GM13976 (cell line): ENCODE results near the gene SMPD3.

Experiments
- DNase-seq: peaks from one replicate; pipeline ENCODE4 v3.0.0; 2012; ENCODE audit warnings: low spot score
- in situ Hi-C: fragments of 300-500 bp; cut with MboI; formaldehyde crosslinking; loops from one replicate; pipeline ENCODE4 v1.12.0; 2022; ENCODE audit warnings: low sequenced_read_pairs, mixed read lengths, inconsistent platforms; ENCODE audit not compliant: unreplicated experiment
- TF ChIP-seq, protein P1 (sequence below): IDR thresholded peaks from 2 replicates; pipeline ENCODE4 v1.5.1; 2012; ENCODE audit warnings: borderline replicate concordance, mild to moderate bottlenecking; ENCODE audit not compliant: insufficient read depth; ENCODE audit errors: extremely low read depth, missing control alignments, control extremely low read depth

SMPD3 gene

DNA sequence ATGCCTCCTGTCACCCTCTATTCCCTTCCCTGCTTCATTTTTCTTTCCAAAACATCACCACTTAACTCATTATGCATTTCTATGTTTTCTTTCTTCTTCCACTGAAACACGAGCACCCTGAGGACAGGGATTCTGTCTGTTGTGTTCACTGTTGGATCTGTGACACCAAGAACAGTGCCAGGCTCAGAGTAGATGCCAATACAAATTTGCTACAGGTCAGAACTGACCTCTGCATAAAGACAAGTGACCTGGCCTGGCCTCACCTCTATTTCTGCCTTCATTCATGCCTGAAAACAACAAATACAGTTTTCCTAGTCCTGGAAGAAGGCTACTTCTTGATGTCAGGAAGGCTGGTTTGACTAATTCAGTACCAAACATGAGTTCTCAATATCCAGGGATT, 45.1 kb downstream of the SMPD3 start:
- no peak for DNase-seq
- TF ChIP-seq, protein P1, sequence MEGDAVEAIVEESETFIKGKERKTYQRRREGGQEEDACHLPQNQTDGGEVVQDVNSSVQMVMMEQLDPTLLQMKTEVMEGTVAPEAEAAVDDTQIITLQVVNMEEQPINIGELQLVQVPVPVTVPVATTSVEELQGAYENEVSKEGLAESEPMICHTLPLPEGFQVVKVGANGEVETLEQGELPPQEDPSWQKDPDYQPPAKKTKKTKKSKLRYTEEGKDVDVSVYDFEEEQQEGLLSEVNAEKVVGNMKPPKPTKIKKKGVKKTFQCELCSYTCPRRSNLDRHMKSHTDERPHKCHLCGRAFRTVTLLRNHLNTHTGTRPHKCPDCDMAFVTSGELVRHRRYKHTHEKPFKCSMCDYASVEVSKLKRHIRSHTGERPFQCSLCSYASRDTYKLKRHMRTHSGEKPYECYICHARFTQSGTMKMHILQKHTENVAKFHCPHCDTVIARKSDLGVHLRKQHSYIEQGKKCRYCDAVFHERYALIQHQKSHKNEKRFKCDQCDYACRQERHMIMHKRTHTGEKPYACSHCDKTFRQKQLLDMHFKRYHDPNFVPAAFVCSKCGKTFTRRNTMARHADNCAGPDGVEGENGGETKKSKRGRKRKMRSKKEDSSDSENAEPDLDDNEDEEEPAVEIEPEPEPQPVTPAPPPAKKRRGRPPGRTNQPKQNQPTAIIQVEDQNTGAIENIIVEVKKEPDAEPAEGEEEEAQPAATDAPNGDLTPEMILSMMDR = no peak
- in situ Hi-C loops = no loop called here

DNA sequence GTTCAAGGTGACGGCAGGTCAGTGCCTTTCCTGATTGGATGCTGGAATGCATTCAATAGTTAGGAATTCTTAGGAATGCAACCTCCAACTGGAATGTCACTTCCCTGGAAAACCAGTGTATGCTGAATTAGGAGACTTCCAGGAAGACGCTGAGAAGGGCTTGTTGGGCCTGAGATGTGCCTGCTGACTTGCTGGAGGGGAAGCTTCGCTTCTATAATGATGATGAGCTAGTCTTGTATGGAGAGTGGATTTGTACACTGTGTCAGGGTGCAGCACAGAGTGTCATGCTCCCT, 45.6 kb downstream of the SMPD3 start:
- in situ Hi-C loops = no loop called here
- TF ChIP-seq, protein P1 = no peak
- no peak for DNase-seq

DNA sequence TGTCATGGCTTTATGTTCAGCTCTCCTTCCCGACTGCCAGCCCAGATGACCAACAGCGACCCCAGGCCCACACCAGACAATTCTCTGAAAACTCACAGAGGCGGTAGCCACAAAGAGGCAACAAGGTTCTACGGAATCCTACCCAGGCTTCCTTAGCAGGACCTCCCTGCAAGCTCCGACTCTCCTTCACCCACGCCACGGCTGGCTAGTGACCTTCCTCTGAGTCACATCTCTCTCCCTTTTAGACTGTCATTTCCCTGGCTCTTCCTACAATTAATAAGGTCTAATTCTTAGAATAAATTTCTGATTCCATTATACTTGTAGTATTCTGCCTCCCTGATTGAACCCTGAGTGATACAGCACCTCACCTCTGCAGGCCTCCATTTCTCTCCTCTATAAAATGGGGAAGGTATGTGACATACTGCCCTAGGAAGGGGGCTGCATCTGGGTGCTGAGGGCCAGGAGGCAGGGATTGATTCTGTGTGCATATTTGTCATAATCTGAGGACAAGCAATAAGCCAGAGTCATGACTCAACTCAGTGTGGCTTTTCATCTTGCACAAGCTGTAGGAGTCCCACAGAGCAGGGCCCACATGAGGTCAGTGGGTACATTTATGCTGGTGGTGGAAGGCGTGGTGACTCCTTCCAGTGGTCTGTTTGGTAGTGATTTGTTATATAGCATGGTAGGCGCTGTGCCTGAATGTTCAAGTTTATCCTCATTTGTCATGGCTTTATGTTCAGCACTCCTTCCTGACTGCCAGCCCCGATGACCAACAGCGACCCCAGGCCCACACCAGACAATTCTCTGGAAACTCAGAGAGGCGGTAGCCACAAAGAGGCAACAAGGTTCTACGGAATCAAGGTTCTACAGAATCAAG, 46.2 kb downstream of the SMPD3 start:
- TF ChIP-seq, protein P1 = no peak
- in situ Hi-C loops = no loop called here
- no peak for DNase-seq

- no peak for DNase-seq
- in situ Hi-C loops = no loop called here
- TF ChIP-seq, protein P1 = no peak
Observed at GRCh38 chr16:68400924-68401460, 47.3 kb downstream of the SMPD3 start.

DNA sequence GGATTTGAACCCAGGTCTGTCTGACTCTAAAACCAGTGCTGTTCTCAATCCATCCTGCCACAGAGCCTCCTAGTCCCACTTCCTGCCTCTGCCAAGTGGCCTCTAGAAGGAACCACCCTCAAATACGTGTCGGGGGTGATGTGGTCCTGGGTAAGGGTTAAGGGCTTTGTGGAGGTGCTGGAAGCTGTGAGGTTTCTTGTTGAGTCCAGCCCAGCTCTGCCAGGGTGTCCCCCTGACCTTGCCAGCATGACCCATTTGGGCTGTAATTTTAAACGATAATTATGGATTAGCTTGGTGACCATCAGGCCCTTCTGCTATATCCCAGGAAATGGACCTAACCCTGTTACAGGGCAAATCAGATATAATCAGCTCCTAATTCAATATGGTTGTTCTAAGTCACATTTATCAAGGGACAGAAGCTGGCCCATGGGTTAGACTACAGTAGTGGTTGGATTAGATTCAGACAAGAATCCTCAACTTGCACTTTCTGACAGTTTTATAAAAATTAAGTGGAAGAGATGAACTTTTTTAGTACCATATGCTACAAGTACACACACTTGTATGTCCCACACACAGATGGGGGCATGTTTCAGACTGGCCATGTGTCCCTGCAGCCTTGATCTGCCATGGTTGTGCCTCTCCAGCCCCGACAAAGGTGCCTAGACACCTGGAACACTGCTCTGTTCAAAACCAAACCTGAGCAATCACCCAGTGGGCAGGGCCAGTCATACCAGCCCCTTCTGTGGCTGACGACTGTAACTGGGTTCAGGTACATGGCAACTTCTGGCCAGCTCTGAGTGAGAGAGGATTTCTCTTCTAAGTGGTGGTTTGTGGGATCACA, 48.0 kb downstream of the SMPD3 start:
- TF ChIP-seq, protein P1 = no peak
- DNase-seq = no peak
- in situ Hi-C loops = no loop called here

GRCh38 chr16:68399456-68399855, 48.9 kb downstream of the SMPD3 start:
- TF ChIP-seq, protein P1 = no peak
- in situ Hi-C loops = no loop called here

More at GRCh38 chr16:68399456-68399855, 48.9 kb downstream of the SMPD3 start:
- DNase-seq = no peak
